C4-2B (cell line): Measurements from ENCODE around the gene HK1.

ENCODE experiments used
- H3K27ac ChIP-seq: fragments of 450-650 bp; 2 replicates; pipeline ENCODE4 v1.5.1; 2017
- ZFX ChIP-seq: fragments of 450-650 bp; IDR thresholded peaks from 2 replicates; pipeline ENCODE4 v1.6.1; 2017
- TF ChIP-seq, protein P1 (sequence below): fragments of 450-650 bp; conservative IDR thresholded peaks from 2 replicates; pipeline ENCODE4 v1.5.1; 2017; ENCODE audit warnings: mild to moderate bottlenecking

The HK1 gene

DNA sequence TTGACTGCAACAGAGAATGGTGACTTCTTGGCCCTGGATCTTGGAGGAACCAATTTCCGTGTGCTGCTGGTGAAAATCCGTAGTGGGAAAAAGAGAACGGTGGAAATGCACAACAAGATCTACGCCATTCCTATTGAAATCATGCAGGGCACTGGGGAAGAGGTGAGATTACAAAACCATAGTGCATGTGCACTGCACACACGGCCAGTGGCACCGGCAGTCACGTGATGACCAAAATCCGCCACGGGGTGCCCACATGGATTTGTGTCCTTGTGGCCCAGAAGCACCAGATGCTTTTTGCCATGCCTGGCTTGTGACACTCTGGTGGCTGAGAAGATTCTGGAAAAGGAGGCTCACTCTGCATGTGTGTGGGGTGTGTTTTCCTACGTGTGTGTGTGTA is 106.0 kb downstream of the HK1 start:
- peak overlapping the region; percentile 86 for H3K27ac ChIP-seq
- TF ChIP-seq ZFX, result no peak
- TF ChIP-seq, protein P1, sequence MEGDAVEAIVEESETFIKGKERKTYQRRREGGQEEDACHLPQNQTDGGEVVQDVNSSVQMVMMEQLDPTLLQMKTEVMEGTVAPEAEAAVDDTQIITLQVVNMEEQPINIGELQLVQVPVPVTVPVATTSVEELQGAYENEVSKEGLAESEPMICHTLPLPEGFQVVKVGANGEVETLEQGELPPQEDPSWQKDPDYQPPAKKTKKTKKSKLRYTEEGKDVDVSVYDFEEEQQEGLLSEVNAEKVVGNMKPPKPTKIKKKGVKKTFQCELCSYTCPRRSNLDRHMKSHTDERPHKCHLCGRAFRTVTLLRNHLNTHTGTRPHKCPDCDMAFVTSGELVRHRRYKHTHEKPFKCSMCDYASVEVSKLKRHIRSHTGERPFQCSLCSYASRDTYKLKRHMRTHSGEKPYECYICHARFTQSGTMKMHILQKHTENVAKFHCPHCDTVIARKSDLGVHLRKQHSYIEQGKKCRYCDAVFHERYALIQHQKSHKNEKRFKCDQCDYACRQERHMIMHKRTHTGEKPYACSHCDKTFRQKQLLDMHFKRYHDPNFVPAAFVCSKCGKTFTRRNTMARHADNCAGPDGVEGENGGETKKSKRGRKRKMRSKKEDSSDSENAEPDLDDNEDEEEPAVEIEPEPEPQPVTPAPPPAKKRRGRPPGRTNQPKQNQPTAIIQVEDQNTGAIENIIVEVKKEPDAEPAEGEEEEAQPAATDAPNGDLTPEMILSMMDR, result no peak

DNA sequence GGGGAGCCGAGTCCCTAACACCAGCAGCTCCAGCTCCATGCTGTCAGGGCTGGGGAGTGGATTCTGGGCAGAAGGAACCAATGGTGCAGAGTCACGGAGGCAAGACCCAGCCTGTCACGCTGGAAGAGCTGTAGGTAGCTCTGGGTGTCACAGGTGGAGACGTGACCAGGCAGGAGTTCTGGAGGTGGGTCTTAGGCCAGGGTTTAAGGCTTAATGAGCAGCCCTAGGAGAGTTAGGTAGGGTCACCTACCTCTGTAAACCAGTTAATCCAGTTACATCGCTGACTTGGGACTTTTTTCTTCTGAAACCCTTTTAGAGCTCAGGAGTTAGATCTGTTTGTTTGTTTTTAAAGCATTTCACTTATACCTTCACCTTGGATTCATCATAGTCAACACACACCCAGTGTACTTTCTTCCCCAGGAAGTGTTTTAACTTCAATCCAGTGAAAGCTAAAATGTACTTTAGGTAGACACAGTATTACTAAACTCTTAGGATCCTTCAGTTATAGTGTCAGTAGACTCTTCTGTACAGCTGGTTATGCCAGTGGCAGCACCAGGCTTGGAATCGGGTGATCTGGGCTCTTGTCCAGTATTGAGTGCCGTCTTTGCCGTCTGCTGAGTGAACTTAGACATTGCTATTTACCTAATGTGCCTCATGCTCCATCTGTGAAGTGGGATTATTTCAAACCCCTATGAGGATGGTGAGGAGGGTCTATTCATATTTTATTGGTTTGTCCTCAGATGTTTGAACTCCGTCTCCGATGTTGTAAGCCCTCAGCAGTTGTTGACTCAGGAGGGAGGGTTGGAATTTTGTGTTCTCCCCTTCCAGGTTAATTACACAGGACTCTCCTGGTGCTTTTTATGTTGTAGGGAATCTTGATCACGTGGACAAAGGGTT is 107.4 kb downstream of the HK1 start:
- peak overlapping the region; percentile 86 for H3K27ac ChIP-seq
- TF ChIP-seq, protein P1, result no peak
- no peak for TF ChIP-seq ZFX

GRCh38 chr10:69387500-69387899 is 109.2 kb downstream of the HK1 start:
- peak overlapping the region; percentile 86 for H3K27ac ChIP-seq
- TF ChIP-seq, protein P1, result no peak
- TF ChIP-seq ZFX, result no peak

GRCh38 chr10:69388488-69388887 is 110.2 kb downstream of the HK1 start:
- no peak for TF ChIP-seq ZFX
- TF ChIP-seq, protein P1, result no peak
- no peak overlapping the region for H3K27ac ChIP-seq

GRCh38 chr10:69389827-69390490 is 111.7 kb downstream of the HK1 start:
- H3K27ac ChIP-seq, result no peak overlapping the region
- TF ChIP-seq, protein P1, result no peak
- TF ChIP-seq ZFX, result no peak

DNA sequence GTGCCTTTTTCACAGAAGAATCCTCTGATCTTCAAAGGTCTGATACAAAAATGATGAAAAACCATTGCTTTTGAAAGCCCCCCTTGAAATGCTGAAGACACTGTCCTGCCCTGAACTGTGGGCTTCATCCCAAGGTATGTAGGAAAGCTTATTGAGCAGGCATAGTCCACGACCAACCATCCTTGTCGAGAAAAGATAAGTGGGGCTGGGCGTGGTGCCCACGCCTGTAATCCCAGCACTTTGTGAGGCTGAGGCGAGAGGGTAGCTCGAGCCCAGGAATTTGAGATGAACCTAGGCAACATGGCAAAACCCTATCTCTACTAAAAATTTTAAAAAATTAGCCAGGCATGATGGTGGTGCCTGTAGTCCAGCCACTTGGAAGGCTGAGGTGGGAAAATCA is 112.9 kb downstream of the HK1 start:
- no peak for TF ChIP-seq ZFX
- TF ChIP-seq, protein P1, result no peak
- H3K27ac ChIP-seq, result no peak overlapping the region

- TF ChIP-seq, protein P1, result peak; percentile 96
- TF ChIP-seq ZFX, result no peak
- no peak overlapping the region for H3K27ac ChIP-seq
Measured at GRCh38 chr10:69392481-69393000, 114.2 kb downstream of the HK1 start.
